SK-N-MC (cell line): ENCODE results near the gene IL4R.

ENCODE experiments used
- EZH2 ChIP-seq: fragments of 200-600 bp; sonication (generic); IDR thresholded peaks from one replicate; pipeline ENCODE4 v1.6.1; 2017; ENCODE audit warnings: antibody characterized with exemption
- POLR2AphosphoS5 ChIP-seq: IDR thresholded peaks from 2 replicates; pipeline ENCODE4 v1.6.1; 2012; ENCODE audit warnings: mild to moderate bottlenecking, low read depth, low read length, borderline replicate concordance

DNA sequence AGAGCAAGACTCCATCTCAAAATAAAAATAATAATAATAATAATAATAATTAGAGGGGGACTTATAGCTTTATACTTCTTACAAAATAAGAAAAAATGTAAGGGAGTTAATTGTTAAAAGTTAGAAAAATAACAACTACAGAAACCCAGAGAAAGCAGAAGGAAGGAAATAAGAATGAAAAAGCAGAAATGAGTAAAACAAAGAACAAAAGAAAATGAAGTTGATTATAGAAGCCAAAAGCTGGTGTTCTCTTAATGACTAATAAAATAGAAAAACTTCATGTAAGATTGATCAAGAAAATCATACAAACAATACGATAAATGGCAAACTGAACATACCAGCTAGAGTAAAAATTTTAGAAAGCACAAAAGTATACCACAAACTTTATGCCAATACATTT, 38.4 kb upstream of the IL4R start:
- TF ChIP-seq POLR2AphosphoS5, result no peak
- TF ChIP-seq EZH2, result no peak
